GM18861 (cell line): ENCODE data around the gene TUBB2A.
A peak's percentile ranks its signal among the peaks of the same experiment; 100 is the strongest.
"Not testable (repeated sequence)": the region's sequence is repeated elsewhere in the genome, so short reads cannot be mapped to it uniquely, and the experiment has no call there.

ENCODE experiments used
- ATAC-seq: cut with Tn5 transposase; IDR thresholded peaks from one replicate; pipeline ENCODE4 v1.9.1; 2021; ENCODE audit not compliant: unreplicated experiment

The TUBB2A gene

DNA sequence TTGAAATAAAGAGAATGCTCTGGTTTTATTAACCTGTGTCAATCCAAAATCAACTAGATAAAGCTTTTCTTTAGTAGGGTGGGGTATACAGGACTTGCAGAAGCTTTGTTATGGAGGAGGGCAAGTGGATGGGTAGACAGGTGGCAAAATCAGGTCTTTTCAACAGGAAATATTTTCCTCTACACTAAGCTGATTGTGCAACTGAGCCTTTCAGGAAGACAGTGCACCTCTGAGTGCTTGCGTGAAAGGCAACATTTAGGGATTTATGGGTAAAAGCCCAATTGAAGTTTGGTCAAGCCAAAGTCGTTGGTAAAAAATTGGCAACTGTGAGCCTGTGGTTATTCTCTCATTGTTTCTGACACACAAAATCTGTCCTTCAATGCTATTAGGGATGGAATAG is 23.8 kb upstream of the TUBB2A start:
- no peak for ATAC-seq

DNA sequence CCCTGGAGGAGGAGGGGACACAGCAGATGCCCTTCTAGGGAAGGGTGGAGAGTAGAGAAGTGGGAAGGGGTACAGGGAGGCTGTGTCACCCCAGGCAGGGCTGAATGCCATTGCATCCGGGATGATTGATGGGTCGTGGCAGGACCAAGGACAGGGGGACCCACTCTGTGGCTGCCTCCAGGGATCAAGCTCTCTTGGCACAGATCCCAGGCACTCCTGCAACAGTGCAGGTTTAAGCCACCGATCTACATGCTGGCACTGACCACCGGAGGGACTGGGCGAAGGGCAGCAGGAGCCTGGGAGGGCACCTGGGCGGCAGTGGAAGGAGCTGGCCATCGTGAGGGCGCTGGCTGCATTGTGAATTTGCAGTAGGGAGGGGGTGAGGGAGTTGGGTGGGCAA is 22.6 kb upstream of the TUBB2A start:
- ATAC-seq, result not testable (repeated sequence)

GRCh38 chr6:3178666-3179065 is 21.3 kb upstream of the TUBB2A start:
- ATAC-seq, result not testable (repeated sequence)

DNA sequence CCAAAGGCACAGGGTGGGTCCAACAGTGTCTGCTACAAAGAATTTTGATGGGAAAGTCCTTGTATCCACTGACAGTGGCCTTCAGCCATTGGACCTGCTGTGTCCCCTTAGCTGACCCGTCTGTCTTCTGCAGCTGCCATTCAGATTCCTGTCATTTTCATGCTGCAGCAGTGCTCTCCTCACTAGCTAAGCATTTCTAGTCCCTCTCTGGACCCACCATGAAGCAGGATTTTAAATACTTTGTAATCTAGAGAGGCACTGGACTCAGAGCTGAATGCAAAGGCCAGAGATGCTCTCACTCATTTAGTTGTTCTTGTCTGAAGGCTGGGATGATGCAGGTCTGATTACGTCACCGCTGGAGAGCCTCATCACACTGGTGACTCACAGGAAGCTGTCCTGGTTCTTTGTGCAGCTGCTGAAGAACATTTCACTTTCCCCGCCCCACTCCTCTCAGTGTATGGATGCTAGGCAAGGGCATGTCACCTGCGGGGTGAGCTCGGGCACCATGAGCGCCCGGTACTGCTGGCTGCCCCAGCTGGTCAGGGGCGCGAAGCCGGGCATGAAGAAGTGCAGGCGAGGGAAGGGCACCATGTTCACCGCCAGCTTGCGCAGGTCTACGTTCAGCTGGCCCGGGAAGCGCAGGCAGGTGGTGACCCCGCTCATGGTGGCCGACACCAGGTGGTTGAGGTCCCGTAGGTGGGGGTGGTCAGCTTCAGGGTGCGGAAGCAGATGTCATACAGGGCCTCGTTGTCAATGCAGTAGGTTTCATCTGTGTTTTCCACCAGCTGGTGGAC is 19.4 kb upstream of the TUBB2A start:
- no peak for ATAC-seq

- no peak for ATAC-seq
These were observed 18.5 kb upstream of the TUBB2A start for GRCh38 chr6:3175715-3176402.

DNA sequence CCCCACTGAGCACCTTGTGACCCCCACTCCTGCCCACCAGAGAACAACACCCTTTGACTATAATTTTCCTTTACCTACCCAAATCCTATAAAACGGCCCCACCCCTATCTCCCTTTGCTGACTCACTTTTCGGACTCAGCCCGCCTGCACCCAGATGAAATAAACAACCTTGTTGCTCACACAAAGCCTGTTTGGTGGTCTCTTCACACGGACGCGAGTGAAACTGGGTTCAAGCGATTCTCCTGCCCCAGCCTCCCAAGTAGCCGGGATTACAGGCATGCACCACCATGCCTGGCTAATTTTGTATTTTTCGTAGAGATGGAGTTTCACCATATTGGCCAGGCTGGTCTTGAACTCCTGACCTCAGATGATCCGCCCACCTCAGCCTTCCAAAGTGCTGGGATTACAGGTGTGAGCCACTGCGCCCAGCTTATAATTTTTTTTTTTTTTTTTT is 16.3 kb upstream of the TUBB2A start:
- ATAC-seq, result not testable (repeated sequence)

- ATAC-seq, result not testable (repeated sequence)
These were observed 15.4 kb upstream of the TUBB2A start for GRCh38 chr6:3172789-3173188.

DNA sequence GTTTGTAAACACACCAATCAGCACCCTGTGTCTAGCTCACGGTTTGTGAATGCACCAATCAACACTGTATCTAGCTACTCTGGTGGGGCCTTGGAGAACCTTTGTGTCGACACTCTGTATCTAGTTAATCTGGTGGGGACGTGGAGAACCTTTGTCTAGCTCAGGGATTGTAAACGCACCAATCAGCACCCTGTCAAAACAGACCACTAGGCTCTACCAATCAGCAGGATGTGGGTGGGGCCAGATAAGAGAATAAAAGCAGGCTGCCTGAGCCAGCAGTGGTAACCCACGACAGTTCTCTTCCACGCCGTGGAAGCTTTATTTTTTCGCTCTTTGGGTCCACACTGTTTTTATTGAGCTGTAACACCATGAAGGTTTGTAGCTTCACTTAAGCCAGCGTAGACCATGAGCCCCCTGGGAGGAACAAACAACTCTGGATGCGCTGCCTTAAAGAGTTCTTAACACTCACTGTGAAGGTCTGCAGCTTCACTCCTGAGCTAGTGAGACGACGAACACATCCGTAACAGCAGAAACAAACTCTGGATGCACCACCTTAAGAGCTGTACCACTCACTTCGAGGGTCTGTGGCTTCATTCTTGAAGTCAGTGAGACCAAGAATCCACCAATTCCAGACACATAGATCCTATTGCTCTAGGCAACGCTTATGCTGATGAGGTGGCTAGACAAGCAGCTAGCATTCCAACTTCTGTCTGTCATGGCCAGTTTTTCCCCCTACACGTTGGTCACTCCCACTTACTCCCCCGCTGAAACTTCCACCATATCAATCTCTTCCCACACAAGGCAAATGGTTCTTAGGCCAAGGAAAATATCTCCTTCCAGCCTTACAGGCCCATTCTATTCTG is 14.2 kb upstream of the TUBB2A start:
- not testable (repeated sequence) for ATAC-seq

GRCh38 chr6:3170676-3171075 is 13.3 kb upstream of the TUBB2A start:
- ATAC-seq, result not testable (repeated sequence)

DNA sequence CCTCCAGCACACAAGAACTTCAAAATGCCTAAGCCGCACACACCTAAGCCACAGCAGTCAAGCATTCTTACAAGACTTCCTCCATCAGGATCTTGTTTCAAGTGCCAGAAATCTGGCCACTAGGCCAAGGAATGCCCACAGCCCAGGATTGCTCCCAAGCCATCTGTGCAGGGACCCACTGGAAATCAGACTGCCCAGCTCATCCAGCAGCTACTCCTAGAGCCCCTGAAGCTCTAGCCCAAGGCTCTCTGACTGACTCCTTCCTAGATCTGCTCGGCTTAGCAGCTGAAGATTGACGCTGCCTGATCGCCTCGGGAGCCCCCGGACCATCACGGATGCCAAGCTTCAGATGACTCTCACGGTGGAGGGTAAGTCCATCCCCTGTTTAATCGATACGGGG is 10.7 kb upstream of the TUBB2A start:
- ATAC-seq, result not testable (repeated sequence)

DNA sequence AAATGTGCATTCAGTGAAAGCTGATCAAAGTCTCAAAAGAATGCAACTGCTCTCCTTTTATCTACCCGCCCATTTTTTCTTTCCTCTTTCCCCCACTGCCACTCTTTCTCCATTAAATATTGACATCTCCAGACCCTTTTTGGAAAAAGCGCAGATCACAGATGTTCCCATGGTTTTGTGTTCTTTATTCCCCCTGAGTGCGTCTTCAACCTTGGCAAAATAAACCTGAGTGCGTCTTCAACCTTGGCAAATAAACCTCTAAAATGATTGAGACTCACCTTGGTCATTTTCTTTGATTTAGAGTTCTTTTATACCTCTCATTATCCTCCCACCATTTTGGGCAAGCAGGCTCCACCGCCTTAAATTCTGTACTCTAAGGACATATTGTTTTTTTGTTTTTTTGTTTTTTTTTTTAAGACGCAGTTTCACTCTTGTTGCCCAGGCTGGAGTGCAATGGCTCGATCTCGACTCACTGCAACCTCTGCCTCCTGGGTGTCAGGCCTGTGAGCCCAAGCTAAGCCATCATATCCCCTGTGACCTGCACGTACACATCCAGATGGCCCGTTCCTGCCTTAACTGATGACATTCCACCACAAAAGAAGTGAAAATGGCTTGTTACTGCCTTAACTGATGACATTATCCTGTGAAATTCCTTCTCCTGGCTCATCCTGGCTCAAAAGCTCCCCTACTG is 9.3 kb upstream of the TUBB2A start:
- ATAC-seq, result not testable (repeated sequence)

GRCh38 chr6:3165631-3166534 is 8.5 kb upstream of the TUBB2A start:
- ATAC-seq, result no peak

DNA sequence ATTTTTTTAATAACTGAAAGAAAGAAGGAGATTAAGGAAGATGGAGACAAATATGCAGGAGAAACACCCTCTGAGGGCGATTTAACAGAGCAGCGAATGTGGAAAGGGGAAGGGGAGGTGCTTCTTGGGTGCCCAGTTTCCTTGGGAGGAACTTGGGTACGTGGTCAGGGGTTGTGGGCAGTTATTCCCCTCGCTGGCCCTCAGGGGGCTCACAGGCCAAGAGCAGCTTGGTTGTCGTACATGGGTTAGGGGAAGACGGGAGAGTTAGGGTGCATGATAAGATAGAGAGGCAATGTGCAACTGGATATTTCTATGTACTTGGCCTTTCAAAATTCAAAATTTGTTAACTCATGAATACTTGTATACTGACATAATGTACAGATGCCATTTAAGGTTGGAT is 7.0 kb upstream of the TUBB2A start:
- no peak for ATAC-seq

GRCh38 chr6:3163248-3163594 is 5.9 kb upstream of the TUBB2A start:
- ATAC-seq, result no peak

DNA sequence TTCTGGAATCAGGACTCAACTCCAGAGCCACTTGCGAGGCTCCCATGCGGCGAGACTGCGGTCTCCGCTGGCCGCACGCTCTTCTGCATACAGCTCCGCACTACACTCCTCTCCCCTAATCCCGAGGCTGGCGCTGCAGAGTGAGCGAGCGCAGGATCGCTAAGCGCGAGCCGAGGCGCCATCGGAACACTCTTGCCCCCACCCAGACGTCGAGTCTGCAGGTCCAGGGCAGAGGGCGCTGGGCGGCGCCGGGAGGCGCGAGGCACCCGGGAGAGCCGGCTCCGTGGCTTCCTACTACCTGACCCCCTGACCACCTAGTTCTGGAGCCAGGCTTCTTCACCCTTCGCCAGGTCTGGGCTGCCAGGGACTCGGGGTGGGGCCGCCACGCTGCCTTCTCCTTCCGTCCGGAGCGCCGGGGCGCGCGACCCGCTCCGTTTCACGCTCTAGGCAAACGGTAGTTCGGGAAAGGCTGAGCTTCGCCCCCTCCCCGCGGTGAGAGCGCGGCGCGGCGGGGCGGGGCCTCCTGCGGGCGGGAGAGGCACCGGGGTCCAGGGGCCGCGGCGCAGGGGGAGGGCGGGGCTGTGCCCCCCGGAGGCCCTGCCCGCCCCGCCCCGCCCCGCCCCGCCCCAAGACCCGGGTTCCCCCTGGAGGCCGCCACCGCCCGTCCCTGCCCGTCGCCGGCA is 5.4 kb upstream of the TUBB2A start:
- ATAC-seq, result peak; percentile 50

DNA sequence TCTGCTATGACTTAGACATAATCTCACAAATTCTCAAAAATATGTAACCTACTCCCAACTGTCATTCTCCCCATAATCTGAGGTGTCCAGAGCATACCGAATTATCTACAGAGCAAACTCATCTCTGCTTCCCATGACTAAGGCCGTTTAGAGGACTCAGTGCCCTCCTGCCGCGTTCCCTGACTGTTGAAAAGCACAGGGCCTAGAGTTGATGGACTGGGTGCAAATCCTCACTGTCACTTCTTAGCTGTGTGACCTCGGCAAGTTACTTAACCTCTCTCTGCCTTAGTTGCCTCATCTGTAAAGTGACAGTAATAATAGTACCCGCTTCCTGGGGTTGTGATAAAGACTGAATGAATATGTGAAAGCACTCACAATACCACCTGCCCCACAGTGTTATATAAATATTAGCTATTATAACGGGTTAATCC is 4.7 kb upstream of the TUBB2A start:
- ATAC-seq, result no peak

DNA sequence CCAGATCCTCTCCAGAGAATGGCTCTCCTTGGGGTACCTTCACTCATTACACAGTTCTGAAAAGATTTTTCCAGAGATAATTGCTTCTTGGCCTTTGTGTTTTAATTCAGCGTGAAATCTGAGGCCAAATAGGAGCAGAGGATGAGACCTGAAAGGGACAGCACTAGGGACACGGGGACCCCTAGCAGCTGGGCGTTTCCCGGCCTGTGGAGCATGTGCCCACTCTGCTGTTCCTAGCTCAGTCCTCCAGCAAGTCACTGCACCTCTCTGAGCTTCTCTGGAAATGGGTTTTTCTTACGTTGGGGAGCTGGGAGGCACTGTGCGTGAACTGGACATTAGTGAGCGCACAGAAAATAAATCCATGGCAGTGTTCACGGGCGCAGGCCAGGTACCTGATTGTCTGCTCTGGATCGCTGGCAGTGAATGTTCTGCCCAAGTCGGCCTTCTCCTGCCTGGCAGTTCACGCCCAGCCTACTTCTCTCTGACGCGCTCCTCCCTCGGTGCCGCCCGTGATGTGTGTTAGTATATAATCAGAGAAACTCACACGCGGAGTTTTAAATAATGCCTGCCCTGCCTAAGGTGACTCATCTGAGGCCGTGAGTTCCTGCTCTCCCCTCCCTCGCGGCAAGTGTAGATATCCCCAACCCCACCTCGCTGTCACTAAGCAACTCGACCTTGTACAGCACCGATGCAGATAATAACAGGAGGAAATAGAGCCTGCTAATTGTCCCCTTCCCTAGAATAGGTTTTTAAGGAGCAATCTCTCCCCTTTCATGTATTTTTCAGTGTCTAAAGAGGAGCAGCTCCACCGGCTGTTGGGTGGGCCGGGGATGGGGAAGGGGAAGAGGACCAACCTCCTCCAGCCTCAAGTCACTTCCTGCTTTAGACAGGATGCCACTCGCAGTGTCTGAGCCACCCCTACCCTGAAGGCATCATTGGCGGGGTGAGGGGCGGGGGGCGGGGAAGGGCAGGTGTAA is 2.7 kb upstream of the TUBB2A start:
- ATAC-seq, result no peak
